ENCODE results near the gene RFTN2.

Gene RFTN2

DNA sequence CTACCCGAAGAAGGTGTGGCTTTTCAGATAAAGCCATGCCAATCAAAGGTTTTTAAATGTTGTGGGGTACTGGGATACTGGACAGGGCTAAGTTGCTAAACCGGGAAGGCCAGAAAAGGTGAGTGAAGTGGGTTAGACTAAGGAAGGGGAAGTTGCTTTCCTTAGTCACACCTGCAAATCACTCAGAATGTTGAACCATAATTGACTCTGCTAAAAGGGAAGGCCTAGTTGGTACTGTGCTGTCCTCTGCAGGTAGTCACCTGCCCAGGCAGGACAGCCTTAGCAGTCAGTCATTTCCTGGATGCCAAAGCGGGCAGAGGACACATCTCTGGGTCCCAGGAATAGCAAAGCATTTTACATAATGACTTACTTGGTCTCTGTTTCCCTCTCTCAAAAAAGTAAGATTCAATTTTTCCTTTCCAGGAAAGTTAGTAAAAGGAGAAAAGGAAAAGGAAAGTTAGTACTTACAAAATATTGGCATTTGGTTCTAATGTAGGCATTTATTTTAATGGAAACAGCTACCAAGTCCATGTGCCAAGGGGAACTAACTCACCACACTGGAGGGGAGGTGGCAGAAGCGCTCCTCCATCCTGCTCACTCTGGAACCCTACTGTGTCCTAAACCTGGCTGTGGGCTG, 60.3 kb downstream of the RFTN2 start:
- TF ChIP-seq, protein P1, sequence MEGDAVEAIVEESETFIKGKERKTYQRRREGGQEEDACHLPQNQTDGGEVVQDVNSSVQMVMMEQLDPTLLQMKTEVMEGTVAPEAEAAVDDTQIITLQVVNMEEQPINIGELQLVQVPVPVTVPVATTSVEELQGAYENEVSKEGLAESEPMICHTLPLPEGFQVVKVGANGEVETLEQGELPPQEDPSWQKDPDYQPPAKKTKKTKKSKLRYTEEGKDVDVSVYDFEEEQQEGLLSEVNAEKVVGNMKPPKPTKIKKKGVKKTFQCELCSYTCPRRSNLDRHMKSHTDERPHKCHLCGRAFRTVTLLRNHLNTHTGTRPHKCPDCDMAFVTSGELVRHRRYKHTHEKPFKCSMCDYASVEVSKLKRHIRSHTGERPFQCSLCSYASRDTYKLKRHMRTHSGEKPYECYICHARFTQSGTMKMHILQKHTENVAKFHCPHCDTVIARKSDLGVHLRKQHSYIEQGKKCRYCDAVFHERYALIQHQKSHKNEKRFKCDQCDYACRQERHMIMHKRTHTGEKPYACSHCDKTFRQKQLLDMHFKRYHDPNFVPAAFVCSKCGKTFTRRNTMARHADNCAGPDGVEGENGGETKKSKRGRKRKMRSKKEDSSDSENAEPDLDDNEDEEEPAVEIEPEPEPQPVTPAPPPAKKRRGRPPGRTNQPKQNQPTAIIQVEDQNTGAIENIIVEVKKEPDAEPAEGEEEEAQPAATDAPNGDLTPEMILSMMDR (IDR thresholded peaks at IDR 0.05; ENCODE audit: low read depth, low read length), result peak; percentile 50

GRCh38 chr2:197614532-197614931, 60.9 kb downstream of the RFTN2 start:
- Histone ChIP-seq H3K9me3 (ENCODE audit: severe bottlenecking) (no peaks in the 10 kb centered on the region), H3K27ac (no peak overlapping the region), H3K36me3 (no peaks in the 10 kb centered on the region), H3K27me3 (ENCODE audit: insufficient read depth, low read depth, severe bottlenecking) (no peaks in the 10 kb centered on the region), H3K4me3 (ENCODE audit: low read depth, low read length) (no peak overlapping the region)
- TF ChIP-seq, protein P1 (IDR thresholded peaks at IDR 0.05; ENCODE audit: low read depth, low read length), result no peak
- no peak for DNase-seq

More for the DNA sequence above, 60.3 kb downstream of the RFTN2 start:
- Histone ChIP-seq H3K4me3 (ENCODE audit: low read depth, low read length) (no peak overlapping the region), H3K27ac (no peak overlapping the region), H3K36me3 (no peaks in the 10 kb centered on the region), H3K9me3 (ENCODE audit: severe bottlenecking) (no peaks in the 10 kb centered on the region), H3K27me3 (ENCODE audit: insufficient read depth, low read depth, severe bottlenecking) (no peaks in the 10 kb centered on the region)
- DNase-seq, result no peak

DNA sequence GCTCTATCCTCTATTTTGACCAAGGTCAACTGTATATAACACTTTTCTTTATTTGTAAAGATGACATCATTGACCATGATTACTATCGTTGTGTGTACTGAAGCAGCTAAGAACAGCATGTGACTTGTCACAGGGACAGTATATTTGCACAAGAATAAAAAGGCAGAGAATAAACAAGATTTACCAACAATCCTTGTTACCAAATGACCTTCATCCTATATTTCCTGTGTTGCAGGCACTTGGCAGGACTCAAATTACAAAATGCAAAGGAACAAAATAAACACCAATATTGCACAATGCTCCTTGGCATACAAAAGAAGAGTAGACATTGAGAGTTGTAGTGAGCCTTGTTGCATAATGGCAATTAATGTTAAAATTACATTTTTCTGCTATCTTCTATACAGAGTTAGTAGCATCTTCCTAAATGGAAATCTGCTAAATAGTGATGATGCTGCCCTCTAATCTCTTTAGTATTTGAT, 61.8 kb downstream of the RFTN2 start:
- H3K4me3 ChIP-seq (ENCODE audit: low read depth, low read length), result no peak overlapping the region
- H3K36me3 ChIP-seq, result no peaks in the 10 kb centered on the region
- H3K27ac ChIP-seq, result no peak overlapping the region
- no peak for DNase-seq
- TF ChIP-seq, protein P1 (IDR thresholded peaks at IDR 0.05; ENCODE audit: low read depth, low read length), result no peak
- H3K9me3 ChIP-seq (ENCODE audit: severe bottlenecking), result no peaks in the 10 kb centered on the region
- no peaks in the 10 kb centered on the region for H3K27me3 ChIP-seq (ENCODE audit: insufficient read depth, low read depth, severe bottlenecking)

DNA sequence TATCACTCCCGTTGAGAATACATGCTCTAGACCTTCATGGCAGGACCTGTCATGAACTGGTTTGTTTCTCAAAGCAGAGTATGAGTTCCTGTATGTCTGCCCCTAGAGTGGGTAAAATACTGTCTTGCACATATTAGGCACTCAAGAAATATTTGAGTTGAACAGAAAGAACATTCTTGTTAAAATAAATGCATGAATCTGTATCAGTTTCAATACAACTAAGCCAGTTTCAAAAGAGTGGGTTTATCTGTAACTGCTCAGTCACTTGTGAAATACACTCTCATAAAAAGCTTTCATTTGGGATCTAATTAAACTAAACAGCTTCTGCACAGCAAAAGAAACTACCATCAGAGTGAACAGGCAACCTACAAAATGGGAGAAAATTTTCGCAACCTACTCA, 69.2 kb downstream of the RFTN2 start:
- Histone ChIP-seq H3K9me3 (ENCODE audit: severe bottlenecking) (no peaks in the 10 kb centered on the region), H3K27ac (no peak overlapping the region), H3K4me3 (ENCODE audit: low read depth, low read length) (no peak overlapping the region), H3K36me3 (no peaks in the 10 kb centered on the region), H3K27me3 (ENCODE audit: insufficient read depth, low read depth, severe bottlenecking) (no peaks in the 10 kb centered on the region)
- no peak for DNase-seq
- TF ChIP-seq, protein P1 (IDR thresholded peaks at IDR 0.05; ENCODE audit: low read depth, low read length), result no peak

- no peak for DNase-seq
- H3K27ac ChIP-seq, result no peak overlapping the region
- H3K36me3 ChIP-seq, result no peaks in the 10 kb centered on the region
- H3K27me3 ChIP-seq (ENCODE audit: insufficient read depth, low read depth, severe bottlenecking), result no peaks in the 10 kb centered on the region
- TF ChIP-seq, protein P1 (IDR thresholded peaks at IDR 0.05; ENCODE audit: low read depth, low read length), result no peak
- H3K9me3 ChIP-seq (ENCODE audit: severe bottlenecking), result no peaks in the 10 kb centered on the region
- no peak overlapping the region for H3K4me3 ChIP-seq (ENCODE audit: low read depth, low read length)
Measured at GRCh38 chr2:197604117-197604860, 71.1 kb downstream of the RFTN2 start.

Data from WERI-Rb-1 (cell line).